KOPT-K1 (cell line): ENCODE data around the gene ADGRB2.

Source experiments
- H3K27ac ChIP-seq: fragments of 200-600 bp; sonication (generic); 2 replicates; pipeline ENCODE4 v1.5.1; 2016; ENCODE audit warnings: antibody characterized with exemption, mild to moderate bottlenecking, low read depth, low read length; ENCODE audit not compliant: poor library complexity, severe bottlenecking
- H3K36me3 ChIP-seq: fragments of 200-600 bp; sonication (generic); 2 replicates; pipeline ENCODE4 v1.5.1; 2017; ENCODE audit warnings: antibody characterized with exemption, mild to moderate bottlenecking, low read length, moderate library complexity; ENCODE audit not compliant: insufficient read depth
- H3K9me3 ChIP-seq: fragments of 200-600 bp; sonication (generic); 2 replicates; pipeline ENCODE4 v1.5.1; 2017; ENCODE audit warnings: antibody characterized with exemption, low read length, mild to moderate bottlenecking; ENCODE audit not compliant: insufficient read depth, poor library complexity, severe bottlenecking

The ADGRB2 gene

GRCh38 chr1:31789259-31790065 is 25.3 kb upstream of the ADGRB2 start:
- peak overlapping the region; percentile 54 for H3K27ac ChIP-seq

DNA sequence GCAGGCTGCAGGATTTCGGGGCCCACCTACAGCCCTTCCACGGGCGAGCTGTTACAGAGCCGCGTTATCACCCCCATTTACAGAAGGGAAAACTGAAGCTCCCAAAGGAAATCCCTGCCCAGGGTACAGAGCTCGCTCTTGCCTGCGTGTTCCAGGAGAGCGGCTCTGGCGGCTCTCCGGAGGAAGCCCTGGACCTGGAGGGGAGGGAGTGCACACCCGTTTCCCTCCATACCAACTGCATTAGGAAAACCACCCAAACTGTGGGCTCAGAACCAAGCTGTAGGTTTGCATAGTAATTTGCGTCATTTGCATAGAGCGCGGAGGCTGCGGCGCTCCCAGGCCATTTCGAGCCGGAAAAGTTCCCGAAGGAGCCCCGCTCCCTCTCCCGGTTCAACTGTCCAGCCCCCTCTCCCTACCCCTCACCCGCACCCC is 24.7 kb upstream of the ADGRB2 start:
- Histone ChIP-seq H3K36me3 (no peaks in the 10 kb centered on the region), H3K27ac (peak overlapping the region; percentile 54)

More at GRCh38 chr1:31789259-31790065, 25.3 kb upstream of the ADGRB2 start:
- Histone ChIP-seq H3K36me3 (no peaks in the 10 kb centered on the region), H3K9me3 (no peaks in the 10 kb centered on the region)

DNA sequence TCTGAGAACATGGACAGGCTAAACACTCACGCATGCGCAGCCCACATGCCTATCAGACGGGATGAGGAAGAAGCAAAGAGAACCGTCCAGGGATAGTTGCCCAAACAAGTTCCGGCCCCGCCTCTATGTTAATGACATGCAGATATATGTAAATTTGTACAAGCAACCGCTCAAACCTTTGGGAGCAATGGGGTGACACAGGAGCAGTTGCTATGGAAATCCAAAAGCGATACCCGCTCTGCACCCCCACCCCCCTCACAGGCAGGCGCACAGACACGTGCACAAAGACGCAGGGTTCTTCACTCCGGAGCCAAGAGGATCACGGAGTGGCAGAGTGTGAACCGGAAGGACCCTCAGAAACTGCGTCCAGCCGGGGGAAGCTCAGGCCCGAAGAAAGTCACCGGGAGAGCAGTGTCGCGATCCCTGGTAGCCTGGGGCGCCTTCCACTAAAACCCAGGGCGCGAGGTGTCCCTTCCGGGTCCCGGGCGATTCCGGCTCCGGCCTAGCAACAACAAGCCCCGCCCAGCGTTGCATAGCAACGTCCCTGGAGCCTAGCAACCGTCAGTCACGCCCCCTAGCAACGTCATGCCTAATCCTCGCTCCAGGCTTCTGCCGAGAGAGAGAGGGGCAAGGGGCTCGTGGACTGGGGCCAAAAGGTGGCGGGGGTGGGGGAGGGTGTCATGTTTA is 24.1 kb upstream of the ADGRB2 start:
- Histone ChIP-seq H3K9me3 (no peaks in the 10 kb centered on the region), H3K27ac (peak overlapping the region; percentile 54), H3K36me3 (no peaks in the 10 kb centered on the region)

More for the DNA sequence above, 24.7 kb upstream of the ADGRB2 start:
- no peaks in the 10 kb centered on the region for H3K9me3 ChIP-seq

GRCh38 chr1:31787786-31788137 is 23.6 kb upstream of the ADGRB2 start:
- Histone ChIP-seq H3K36me3 (no peaks in the 10 kb centered on the region), H3K9me3 (no peaks in the 10 kb centered on the region), H3K27ac (no peak overlapping the region)

- no peak overlapping the region for H3K27ac ChIP-seq
Observed at GRCh38 chr1:31787261-31787660, 23.1 kb upstream of the ADGRB2 start.

GRCh38 chr1:31786366-31787060 is 22.4 kb upstream of the ADGRB2 start:
- no peaks in the 10 kb centered on the region for H3K36me3 ChIP-seq
- no peak overlapping the region for H3K27ac ChIP-seq
- H3K9me3 ChIP-seq, result no peaks in the 10 kb centered on the region

More at GRCh38 chr1:31787261-31787660, 23.1 kb upstream of the ADGRB2 start:
- no peaks in the 10 kb centered on the region for H3K9me3 ChIP-seq
- no peaks in the 10 kb centered on the region for H3K36me3 ChIP-seq

DNA sequence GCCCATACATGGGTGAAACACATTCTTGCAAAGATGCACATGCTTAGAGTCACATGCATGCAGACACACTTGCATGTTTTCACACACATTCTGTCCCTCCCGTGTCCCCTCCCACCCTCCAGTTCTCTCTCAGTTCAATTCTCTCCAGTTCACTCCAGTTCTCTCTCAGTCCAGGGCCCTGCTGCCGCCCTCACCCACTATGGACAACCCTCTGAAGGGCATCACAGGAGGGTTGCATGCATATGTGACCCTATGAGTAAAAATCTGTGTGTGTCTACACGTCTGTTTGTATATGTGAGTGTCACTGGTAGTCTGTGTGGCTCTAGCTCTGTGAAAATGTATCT is 21.8 kb upstream of the ADGRB2 start:
- Histone ChIP-seq H3K36me3 (no peaks in the 10 kb centered on the region), H3K9me3 (no peaks in the 10 kb centered on the region), H3K27ac (no peak overlapping the region)

- Histone ChIP-seq H3K9me3 (no peaks in the 10 kb centered on the region), H3K27ac (no peak overlapping the region), H3K36me3 (no peaks in the 10 kb centered on the region)
Observed at GRCh38 chr1:31785020-31785946, 21.1 kb upstream of the ADGRB2 start.

DNA sequence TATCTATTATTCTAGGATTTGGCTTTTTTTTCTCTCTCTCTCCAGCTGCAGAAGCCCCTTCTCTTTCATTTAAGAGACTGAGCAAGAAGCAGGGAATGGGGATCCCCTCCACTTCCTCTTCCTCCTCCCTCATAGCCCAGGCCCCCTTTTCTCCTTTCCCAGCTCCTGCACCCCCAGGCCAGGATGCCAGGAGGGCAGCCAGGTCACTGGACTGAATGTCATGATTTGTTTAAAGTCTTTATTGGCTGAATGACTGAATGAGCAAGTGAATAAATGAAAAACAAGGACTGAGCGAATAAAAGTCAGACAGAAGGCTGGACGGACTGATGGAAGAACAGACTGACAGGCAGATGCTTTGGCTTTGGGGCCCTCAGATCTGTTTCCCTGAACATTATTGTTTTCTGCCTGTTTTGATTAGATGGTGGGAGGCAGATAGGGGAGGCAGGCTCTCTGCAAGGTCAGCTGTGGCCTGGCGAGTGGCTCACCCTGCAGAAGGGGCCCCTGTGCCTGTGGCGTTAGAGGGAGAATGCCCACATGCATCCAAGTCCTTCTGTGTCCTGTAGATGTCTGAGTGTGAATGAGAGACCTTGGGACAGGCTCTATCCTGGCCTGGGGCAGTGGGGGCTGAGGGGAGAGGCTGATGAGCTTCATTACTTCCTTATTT is 20.3 kb upstream of the ADGRB2 start:
- H3K36me3 ChIP-seq, result no peaks in the 10 kb centered on the region
- no peak overlapping the region for H3K27ac ChIP-seq
- H3K9me3 ChIP-seq, result no peaks in the 10 kb centered on the region

DNA sequence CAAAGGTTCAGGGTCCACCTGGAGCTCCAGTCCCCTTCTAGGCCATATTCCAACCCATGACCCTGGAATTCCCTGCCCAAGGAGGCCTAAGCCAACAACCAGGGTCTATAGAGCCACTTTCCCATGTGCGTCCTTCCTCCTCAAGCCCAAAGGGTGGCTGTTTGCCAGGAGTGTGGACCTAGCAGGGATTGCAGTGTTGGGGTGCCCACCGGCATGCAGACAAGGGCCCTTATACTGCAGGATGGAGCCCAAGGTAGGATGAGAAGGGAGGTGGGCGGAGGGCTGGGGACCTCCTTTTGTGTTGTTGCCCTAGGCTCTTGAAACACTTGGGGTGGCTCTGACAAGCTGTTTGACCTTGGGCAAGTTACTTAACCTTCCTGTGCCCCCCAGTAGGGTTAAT is 19.7 kb upstream of the ADGRB2 start:
- H3K27ac ChIP-seq, result no peak overlapping the region
- no peaks in the 10 kb centered on the region for H3K36me3 ChIP-seq
- H3K9me3 ChIP-seq, result no peaks in the 10 kb centered on the region

- Histone ChIP-seq H3K27ac (no peak overlapping the region), H3K9me3 (no peaks in the 10 kb centered on the region)
Observed at GRCh38 chr1:31782421-31783410, 18.6 kb upstream of the ADGRB2 start.

DNA sequence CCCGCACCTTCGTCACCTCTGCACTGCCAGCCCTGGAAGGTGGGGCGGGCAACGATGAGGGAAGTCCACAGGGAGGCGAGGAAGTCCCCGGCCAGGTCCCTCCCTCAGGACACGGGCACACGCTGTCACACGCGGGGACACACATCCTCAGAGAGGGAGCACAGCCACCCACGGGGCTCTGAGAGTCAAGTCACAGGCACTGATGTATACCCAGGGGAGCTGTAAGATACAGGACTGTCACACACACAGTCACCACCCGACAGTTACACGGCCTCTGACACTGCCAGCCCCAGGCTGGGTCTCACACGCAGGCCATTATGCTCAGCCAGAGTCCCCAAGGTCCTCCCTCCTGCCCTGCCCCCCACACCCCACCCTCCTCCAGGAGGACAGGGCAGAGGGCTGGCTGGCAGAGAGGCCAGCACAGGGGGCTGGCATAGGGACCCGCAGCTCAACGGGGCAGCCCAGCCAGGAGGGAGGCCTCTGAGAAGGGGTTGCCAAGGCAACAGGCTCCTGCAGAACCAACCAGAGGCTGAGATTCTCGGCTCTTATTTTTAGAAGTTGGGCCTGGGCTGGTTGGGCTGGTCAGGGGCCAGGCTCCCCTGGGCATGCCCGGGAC is 17.7 kb upstream of the ADGRB2 start:
- no peaks in the 10 kb centered on the region for H3K9me3 ChIP-seq
- H3K27ac ChIP-seq, result no peak overlapping the region
- H3K36me3 ChIP-seq, result no peaks in the 10 kb centered on the region

More at GRCh38 chr1:31782421-31783410, 18.6 kb upstream of the ADGRB2 start:
- H3K36me3 ChIP-seq, result no peaks in the 10 kb centered on the region
